GM21576 (cell line): ENCODE results near the gene CUL9.

Source experiments
- ATAC-seq: cut with Tn5 transposase; IDR thresholded peaks from one replicate; pipeline ENCODE4 v1.9.1; 2021; ENCODE audit warnings: mild to moderate bottlenecking, moderate library complexity; ENCODE audit not compliant: unreplicated experiment

Gene CUL9

DNA sequence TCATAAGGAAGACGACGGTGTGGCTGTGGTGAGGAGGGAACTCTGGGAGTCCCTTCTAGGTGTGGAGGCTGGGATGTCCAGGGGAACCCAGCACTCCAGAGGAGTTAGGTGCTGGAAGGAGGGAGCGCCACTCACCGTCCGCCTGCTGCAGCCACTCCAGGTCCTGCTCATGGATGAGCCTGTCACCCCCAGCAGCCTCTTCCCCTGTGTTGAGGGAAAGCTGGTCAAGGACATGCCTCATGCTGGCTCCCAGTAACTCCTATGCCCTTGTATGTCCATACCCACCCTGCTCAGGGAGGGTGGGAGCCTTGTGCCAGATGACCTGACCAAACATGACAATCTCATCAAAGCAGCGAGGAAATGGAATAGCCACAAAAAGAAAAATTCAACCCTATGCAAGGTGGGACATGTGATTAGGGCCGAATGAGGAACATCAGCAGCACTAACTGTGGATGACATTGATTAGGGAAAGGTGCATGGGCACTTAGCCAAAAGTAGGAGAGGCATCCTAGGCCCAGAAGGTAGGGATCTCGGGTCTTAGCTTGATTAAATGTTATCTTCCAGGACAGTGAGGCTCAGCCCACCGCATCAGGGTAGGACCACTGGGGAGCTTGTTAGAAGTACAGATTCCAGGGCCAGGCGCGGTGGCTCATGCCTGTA lies 44.3 kb downstream of the CUL9 start:
- ATAC-seq, result no peak

DNA sequence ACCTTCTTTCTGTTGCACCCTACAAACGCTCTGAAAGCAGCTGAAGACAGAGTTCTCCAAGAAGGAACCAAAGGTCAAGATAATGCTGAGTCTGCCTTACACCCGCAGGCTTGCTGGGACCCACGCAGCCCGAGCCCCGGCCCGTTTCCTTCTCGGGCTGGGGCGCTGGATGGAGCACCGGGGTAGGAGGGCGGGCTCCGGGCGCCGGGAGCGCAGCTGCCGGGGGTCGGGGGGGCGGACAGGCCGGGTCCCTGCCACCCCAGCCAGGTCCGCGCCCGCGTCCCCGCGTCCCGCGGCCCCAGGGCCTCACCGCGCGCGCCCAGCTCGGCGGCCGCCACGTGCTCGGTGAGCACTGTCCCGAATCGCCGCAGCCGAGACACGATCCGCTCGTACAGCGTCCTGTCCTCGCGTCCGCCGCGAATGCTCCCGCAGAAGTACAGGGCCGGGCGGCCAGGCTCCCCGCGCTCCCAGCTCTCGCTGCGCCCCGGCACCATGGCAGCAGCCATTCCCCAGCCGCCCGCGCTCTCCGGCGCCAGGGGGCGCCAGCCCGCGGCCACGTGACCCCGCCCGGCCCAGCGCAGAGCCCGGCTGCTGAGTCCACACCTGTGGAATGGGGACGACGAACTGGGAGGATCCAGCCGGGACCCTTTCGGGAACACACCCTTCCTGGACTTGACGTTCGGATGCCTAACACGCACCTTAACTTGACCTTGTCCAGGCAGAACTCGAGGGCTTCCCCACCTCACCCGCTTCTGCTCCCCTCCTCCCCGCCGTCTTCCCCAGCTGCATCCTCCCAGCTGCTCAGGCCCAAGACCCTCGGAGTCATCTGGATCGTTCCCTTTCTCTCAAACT lies 47.2 kb downstream of the CUL9 start, which contains the start of gene DNPH1:
Gene DNPH1, minus strand, starts transcription at position 531 of the 852 bp plus-strand sequence. Its CDS starts 25 bp downstream, at position 506.
- peak; percentile 56 for ATAC-seq

DNA sequence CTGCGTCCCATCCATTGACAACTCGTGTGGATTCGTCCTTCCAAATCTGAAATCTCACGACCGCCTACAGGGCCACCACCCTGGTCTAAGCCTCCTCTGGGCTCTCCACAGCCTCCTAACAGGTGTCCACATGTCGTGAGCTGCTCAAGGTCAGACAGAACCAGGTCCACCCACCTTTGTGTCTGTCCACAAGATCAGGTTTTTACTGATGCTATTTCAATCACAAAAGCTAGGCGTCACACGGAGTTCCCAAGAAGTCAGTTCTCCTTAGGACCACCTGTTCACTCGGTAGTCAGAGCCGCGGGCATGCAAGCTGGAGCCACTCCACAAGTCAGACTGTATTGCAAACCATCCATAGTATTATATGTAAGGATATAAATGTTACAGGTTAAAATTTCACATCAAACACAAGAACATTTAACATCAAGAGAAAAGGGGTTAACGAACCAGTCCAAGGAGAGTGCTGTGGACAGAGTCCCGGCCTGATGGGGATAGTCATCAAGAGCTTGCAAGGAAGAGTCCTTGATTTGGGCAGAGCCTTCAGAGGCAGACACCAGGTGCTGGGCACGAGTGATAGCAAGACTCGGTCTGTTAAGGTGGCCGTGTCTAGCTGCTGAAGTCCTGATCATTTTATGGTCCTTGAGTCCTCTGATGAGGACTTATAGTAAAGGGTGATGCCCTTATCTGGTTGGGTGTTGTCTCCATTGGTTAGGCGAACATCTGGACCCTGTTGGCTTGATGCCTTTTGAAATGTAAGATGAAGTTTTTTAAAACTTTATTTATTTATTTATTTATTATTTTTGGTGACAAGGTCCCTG lies 48.0 kb downstream of the CUL9 start:
- no peak for ATAC-seq

DNA sequence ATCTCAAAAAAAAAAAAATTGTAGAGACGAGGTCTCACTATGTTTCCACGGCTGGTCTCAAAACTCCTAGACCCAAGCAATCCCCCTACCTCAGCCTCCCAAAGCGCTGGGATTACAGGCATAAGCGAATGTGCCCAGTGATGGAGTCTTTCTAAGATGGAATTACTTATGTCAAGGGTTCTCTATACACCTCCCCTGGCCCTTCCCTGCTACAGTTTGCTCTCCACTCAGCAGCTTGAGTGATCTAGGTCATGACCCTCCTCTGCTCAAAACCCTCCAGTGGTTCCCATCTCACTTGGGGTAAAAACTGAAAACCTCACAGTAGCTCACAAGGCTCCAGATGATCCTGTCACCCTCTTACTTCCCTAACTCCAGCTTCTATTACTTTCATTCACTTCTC lies 49.1 kb downstream of the CUL9 start:
- no peak for ATAC-seq

DNA sequence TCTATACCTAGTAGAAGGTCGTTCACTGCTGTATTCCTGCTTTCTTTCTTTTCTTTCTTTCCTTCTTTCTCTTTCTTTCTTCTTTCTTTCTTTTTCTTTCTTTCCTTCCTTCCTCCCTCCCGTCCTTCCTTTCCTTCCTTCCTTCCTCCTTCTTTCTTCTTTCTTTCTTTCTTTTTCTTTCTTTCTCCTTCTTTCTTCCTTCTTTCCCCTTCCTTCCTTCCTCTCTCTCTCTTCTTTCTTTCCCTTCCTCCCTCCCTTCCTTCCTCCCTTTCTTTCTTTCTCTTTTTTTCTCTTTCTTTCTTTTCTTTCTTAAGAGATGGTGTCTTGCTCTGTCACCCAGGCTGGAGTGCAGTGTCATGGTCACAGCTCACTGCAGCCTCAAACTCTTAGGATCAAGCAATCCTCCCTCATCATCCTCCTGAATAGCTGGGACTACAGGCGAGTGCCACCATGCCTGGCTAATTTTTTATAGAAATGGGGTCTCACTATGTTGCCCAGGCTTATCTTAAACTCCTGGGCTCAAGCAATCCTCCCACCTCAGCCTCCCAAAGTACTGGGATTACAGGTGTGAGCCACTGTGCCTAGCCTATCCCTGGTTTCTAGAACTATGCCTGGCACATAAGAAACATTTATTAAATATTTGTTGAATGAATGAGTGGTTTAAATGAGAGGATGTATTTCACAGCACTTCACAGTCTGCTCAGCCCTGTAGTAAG lies 49.9 kb downstream of the CUL9 start:
- ATAC-seq, result no peak

DNA sequence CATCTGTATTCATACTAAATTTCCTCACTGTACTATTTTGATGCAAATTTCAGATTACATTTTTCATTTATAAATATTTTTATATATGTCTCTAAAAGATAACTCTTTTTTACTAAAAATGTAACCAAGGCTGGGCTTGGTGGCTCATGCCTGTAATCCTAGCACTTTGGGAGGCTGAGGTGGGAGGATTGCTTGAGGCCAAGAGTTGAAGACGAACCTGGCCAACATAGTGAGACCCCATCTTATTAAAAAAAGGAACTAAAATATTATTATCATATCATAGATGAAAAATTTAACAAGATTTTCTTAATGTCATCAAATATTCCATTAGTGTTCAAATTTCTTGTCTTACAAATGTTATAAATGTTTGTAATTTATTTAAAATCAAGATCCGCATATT lies 53.8 kb downstream of the CUL9 start:
- ATAC-seq, result no peak

DNA sequence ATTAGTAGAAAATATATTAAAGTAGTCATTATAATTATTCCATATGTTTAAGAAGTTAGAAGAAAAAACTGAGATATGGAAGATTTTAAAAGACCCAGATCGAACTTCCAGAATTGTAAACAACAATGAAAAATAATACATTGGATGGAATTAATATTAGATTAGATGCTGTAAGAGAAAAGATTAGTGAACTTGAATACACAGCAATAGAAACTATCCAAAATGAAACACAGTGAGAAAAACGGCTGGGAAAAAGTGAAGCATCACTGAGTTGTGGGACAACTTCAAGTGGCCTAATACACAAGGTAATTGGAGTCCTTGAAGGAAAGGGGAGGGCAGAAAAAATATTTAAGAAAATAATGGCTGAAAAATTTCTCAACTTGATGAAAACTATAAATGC lies 57.1 kb downstream of the CUL9 start:
- ATAC-seq, result no peak

DNA sequence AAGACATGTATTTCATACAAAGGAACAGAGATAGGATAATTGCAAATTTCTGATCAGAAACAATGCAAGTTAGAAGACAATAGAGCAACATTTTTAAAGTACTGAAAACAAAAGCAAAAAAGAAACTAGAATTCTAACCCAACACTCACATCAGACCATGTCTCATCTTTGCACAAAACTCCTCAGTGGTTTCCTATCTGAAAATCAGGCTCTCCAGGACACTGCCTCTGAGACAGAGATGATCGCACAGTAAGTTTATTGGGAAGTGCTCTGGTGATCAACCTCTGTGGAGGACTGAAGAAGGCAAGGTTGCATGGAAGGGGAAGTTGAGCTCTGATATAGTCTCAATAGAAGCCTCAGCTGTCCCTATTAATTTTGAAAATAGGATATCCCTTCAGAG lies 59.0 kb downstream of the CUL9 start:
- no peak for ATAC-seq

DNA sequence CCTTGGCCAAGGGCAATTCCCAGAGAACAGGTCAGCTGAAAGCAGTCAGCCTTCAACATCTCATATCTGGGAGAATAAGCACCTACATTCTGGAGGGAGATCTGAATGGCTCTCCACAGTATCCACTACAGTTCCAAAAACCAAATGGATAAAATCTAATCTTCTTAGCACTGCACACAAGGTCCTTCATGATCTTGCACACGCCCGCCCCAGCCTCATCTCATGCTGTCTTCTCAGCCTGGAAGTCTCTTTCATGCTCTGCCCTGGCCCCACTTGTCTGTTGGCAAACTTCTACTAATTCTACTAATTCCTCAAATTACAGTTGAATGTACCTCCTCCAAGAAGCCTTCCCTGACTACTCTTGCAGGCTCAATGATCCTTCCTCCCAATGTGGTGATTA lies 59.5 kb downstream of the CUL9 start:
- no peak for ATAC-seq

DNA sequence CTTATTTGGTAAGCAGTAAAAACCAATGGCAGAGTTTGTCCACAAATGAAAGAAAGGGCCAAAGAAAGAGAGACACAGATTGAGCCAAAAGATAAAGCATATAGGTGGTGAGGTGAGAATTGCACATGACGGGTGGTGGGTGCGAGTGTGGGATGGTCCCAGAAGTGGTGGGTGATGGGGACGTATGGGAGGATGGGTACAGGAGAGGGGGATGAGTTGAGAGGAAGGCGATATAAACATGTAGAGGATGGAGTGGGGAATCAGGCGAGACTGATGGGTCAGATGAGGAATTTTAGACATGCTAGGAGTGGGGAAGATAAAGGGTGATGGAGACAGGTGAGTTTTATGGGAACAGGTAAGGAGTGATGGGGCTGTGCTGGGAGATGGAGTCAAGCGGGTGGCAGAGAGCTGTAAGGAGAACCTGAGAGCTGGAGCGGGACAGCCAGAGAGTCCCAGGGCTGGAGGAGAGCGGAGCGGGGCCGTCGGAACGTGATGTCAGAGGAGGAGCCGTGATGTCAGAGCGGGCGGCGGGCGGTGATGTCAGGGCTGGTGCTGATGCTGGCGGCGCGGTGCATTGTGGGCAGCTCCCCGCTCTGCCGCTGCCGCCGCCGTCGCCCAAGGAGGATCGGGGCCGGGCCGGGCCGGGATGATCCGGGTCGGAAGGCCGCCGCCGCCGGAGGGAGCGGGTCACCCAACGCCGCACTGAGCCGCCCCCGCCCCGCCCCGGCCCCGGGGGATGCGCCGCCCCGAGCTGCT lies 61.1 kb downstream of the CUL9 start, which contains the start of gene TTBK1:
Gene TTBK1, plus strand, starts transcription at position 574 of the 756 bp plus-strand sequence. CDS start 3,180 bp downstream, outside the sequence.
- ATAC-seq, result no peak

DNA sequence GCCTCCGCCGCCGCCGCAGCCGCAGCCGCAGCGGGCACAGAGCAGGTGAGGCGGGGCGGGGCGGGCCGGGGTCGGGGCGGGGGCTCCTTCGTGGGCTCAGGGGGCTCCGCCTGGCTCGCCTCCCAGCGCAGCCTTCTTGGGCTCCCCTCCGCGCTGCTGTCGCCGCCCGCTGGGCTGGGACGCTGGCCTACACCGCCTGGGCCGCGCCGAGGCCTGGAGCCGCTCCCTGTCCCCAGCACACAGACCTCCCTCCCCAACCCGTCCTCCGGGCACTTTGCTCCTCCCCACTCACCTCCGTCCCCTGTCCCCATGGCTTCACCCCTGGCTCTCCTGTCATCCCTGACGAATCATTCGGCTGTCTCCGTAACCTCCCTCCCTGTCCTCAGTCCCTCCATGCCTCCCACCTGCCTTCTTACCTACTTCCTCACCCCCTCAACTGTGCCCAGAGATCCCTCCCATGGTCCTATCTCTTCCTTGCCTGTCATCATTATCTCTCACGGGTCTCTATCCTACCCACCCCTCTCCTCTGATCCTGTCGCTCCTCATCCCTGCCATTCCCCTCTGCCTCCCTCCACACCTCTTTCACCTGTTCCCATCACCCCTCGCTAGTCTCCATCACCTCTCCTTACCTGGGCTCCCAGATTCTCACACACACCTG lies 61.8 kb downstream of the CUL9 start:
- no peak for ATAC-seq

DNA sequence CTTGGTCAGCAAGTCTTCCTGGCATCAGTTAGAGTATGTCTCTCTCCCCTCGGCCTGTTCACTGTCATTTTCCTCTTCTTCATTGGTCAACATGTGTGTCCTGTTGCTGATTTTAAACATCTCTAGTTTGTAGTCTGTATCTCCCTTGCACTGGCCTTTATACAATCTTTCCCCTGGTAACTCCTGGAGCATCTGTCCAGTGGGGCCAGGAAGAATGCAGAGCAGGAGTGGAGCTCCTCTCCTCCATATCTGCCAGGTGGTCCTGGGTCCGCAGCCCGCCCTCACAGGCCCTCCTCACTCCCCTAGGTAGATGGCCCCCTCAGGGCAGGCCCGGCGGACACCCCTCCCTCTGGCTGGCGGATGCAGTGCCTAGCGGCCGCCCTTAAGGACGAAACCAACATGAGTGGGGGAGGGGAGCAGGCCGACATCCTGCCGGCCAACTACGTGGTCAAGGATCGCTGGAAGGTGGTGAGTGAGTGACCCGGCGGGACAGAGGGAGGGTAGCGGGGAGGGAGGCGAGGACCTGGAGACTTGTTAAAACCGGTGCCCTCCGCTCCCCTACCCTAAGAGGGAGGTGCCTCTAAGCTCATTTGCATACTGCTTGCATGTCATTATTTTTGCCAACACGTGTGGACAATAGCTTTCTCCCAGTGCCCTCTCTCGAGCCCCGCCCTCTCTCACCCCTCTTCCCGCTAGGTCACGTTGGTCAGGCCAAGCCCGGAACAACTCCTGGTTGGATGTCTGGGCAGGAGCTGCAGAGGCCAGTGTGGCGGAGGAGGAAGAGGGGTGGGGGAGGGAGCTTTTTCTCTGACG lies 64.5 kb downstream of the CUL9 start:
- ATAC-seq, result peak; percentile 27

DNA sequence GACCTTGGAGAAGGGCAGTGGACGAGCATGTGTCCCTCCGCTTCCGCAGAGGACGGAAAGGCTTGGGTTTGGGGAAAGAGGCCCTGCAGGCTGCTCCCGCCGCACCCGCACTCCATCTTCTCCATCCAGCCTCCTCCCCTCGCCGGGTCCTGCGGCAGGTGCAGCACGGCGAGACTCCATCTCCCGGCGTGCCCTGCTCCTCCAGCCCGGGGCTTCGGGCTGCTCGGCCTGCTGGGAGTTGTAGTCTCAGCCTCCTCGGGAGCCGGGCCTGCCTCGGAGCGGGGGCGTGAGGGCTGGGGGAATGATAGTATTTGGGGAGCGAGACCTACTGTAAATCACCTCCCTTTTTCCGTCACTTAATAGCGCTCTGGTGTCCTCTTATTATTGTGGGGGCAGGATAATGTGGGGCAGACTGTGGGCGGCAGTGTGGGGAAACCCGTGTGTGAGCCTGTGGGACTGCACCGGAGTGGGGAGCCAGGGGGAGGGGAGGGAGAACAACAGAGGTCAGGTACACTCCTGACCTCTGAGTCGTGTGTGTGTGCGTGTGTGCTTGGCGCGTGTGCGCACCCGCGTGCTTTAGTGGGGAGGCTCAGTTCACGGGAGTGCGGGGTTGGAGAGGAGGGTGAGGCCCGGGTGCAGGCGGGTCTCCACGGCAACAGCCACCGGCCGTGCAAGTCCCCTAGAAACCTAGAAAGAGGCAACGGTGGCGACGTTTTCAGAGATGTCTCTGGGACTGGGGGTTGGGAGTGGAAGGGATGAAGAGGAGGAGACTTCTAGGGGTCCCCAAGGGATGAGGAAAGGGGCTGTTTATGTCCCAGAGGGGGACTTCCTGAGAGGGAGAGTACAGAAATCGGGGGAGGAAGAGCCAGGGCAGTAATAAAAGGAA lies 65.4 kb downstream of the CUL9 start:
- ATAC-seq, result peak; percentile 84

DNA sequence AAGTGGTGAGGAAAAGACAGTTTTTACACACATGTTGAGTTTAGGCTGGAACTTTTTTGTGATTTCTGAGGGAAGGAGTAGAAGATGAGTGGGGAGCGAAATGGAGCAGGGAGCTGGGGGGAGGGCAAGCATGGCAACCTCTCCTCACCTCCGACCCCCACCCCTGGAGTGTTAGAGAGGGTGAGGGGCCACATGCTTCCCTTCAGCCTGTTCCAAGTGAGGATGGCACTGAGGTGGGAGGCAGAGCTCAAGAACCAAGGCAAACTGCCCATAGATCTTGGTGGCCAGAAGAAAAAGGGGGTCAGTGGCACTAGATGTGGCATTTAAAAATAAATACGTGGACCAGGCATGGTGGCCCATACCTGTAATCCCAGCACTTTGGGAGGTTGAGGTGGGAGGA lies 66.1 kb downstream of the CUL9 start:
- ATAC-seq, result no peak

DNA sequence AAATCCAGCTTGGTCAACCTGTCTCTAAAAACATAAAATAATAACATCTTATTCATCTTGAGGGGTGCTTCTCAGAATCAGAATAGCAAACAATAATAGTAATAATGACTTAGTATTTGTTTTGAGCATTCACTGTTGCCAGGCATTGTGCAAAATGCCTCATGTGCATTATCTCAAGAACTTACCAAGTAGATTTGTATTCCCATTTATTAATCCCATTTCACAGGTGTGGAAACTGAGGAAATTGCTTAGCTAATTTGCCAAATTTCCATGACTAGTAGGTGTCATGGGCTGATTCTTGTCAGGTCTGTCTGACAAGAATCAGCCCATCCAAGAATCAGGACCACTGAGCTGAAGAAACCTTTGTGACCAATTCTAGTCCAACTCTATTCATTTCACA lies 66.8 kb downstream of the CUL9 start:
- ATAC-seq, result no peak

DNA sequence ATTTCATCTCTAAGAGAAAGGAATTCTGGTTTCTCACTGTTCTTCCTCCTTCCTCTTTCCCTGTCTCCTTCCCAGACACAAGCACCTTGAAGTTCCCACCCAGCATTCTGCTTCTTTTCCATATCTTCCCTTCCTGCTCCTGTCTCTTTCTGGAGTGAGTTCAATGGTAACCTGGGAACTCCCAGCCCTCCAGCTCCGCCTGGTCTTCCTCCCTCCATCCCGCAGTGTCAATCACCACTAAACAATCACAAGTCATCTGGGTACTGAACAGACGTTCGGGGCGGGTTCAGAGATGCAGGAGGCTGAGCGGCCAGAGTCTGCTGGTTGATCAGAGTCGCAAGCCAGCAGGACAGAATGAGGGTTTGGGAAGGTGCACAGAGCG lies 69.0 kb downstream of the CUL9 start:
- no peak for ATAC-seq

DNA sequence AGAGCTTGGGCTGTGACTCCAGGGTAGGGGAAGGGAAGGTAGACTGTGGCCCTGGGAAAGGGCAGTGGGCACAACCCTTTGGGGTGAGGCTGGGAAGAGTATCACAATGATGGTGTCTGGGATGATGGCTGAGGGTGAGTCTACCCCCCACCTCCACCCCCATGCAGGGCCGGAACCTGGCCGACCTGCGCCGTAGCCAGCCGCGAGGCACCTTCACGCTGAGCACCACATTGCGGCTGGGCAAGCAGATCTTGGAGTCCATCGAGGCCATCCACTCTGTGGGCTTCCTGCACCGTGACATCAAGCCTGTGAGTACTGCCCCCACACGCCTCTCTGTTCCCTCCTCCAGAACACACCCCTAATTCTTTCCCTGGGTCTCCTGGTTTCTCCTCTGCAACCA lies 71.4 kb downstream of the CUL9 start:
- ATAC-seq, result no peak
